SK-N-SH (cell line): ENCODE measurements around the gene RGS9. TPM values are rescaled to one million over a fixed set of nuclear protein-coding genes. Genes with fewer than 3 reads are reported as not detected.

ENCODE experiments used
- CTCF ChIA-PET: fragments of 300-600, 350-600 bp; formaldehyde crosslinking; extraction: SDS; loops from one replicate; lab custom pipeline; 2021; lab: Yijun Ruan, JAX
- POLR2A ChIA-PET: fragments of 350-600 bp; sonication (Branson Sonifier 250); formaldehyde crosslinking; extraction: SDS; loops from one replicate; lab custom pipeline; 2020; ENCODE audit warnings: antibody characterized with exemption, inconsistent platforms; lab: Yijun Ruan, JAX
- DNase-seq: peaks from one replicate; pipeline ENCODE4 v3.0.0; 2012
- H2AFZ ChIP-seq: fragments of 200-600 bp; sonication (generic); 2 replicates; pipeline ENCODE4 v1.8.1; 2016; ENCODE audit warnings: antibody characterized with exemption, mild to moderate bottlenecking, low read depth
- H3F3A ChIP-seq: fragments of 200-600 bp; sonication (generic); replicated peaks from 2 replicates; pipeline ENCODE3; 2016; ENCODE audit warnings: antibody characterized with exemption, mild to moderate bottlenecking; ENCODE audit not compliant: insufficient read depth
- H3K27ac ChIP-seq, 2 experiments: fragments of 200-500 bp in 1 of 2; fragments of 200-600 bp in 1 of 2; sonication (Bioruptor generic) in 1 of 2; sonication (generic), shearing (Covaris generic) in 1 of 2; 2 replicates each; pipeline versions ENCODE4 v1.5.1 to v1.6.1; 2014 to 2016; ENCODE audit warnings: low read depth in 2 of 2, inconsistent platforms in 1 of 2, low read length in 1 of 2, mild to moderate bottlenecking in 1 of 2, mixed read lengths in 1 of 2
- H3K27me3 ChIP-seq: fragments of 200-600 bp; sonication (generic), shearing (Covaris generic); 2 replicates; pipeline ENCODE4 v1.6.1; 2016; ENCODE audit warnings: mixed run types; ENCODE audit not compliant: insufficient read depth
- H3K36me3 ChIP-seq, 2 experiments: fragments of 200-500 bp in 1 of 2; fragments of 200-600 bp in 1 of 2; sonication (Bioruptor generic) in 1 of 2; sonication (generic) in 1 of 2; replicated peaks in 1 of 2; 2 replicates each; pipeline versions ENCODE3 to v1.5.1; 2014 to 2016; ENCODE audit warnings: low read length in 1 of 2, mild to moderate bottlenecking in 1 of 2; ENCODE audit not compliant: insufficient read depth in 2 of 2, control insufficient read depth in 1 of 2
- H3K4me1 ChIP-seq, 2 experiments: fragments of 200-500 bp in 1 of 2; fragments of 200-600 bp in 1 of 2; sonication (Bioruptor generic) in 1 of 2; sonication (generic), shearing (Covaris generic) in 1 of 2; 2 replicates each; pipeline versions ENCODE4 v1.5.1 to v1.6.1; 2014 to 2016; ENCODE audit warnings: low read depth in 1 of 2, low read length in 1 of 2, mixed run types in 1 of 2; ENCODE audit not compliant: insufficient read depth in 2 of 2, control insufficient read depth in 1 of 2
- H3K4me2 ChIP-seq: fragments of 200-600 bp; sonication (generic), shearing (Covaris generic); 2 replicates; pipeline ENCODE4 v1.6.1; 2017; ENCODE audit warnings: mixed run types
- H3K4me3 ChIP-seq, 2 experiments: fragments of 200-500 bp in 1 of 2; fragments of 200-600 bp in 1 of 2; sonication (Bioruptor generic) in 1 of 2; sonication (generic), shearing (Covaris generic) in 1 of 2; 2 replicates each; pipeline versions ENCODE4 v1.5.1 to v1.8.1; 2014 to 2016; ENCODE audit warnings: low read depth in 2 of 2, inconsistent platforms in 1 of 2, low read length in 1 of 2, mild to moderate bottlenecking in 1 of 2, mixed read lengths in 1 of 2, moderate library complexity in 1 of 2
- H3K79me2 ChIP-seq: fragments of 200-600 bp; sonication (generic); 2 replicates; pipeline ENCODE4 v1.8.1; 2017; ENCODE audit warnings: mild to moderate bottlenecking; ENCODE audit not compliant: insufficient read depth
- H3K9ac ChIP-seq: fragments of 200-600 bp; sonication (generic); 2 replicates; pipeline ENCODE4 v1.6.1; 2017; ENCODE audit warnings: mixed run types
- H3K9me2 ChIP-seq: fragments of 200-600 bp; sonication (generic); 2 replicates; pipeline ENCODE4 v1.6.1; 2017; ENCODE audit warnings: mixed run types
- H3K9me3 ChIP-seq: fragments of 200-600 bp; sonication (generic); 2 replicates; pipeline ENCODE4 v1.6.1; 2017; ENCODE audit warnings: mixed run types, mild to moderate bottlenecking, moderate library complexity
- H4K20me1 ChIP-seq: fragments of 200-600 bp; sonication (generic); 2 replicates; pipeline ENCODE4 v1.6.1; 2017; ENCODE audit warnings: mild to moderate bottlenecking, mixed run types; ENCODE audit not compliant: insufficient read depth
- GATA2 ChIP-seq: sonication (generic); formaldehyde crosslinking; IDR thresholded peaks from 2 replicates; pipeline ENCODE4 v1.5.0; 2020; ENCODE audit warnings: mild to moderate bottlenecking, missing genetic modification reagents
- JUND ChIP-seq: IDR thresholded peaks from 2 replicates; pipeline ENCODE4 v1.4.0; 2012
- MAX ChIP-seq: IDR thresholded peaks from 2 replicates; pipeline ENCODE4 v1.4.0; 2012; ENCODE audit warnings: low read depth
- MEF2A ChIP-seq: IDR thresholded peaks from 2 replicates; pipeline ENCODE4 v1.4.0; 2012; ENCODE audit warnings: low read depth, borderline replicate concordance
- NFIC ChIP-seq: IDR thresholded peaks from 2 replicates; pipeline ENCODE4 v1.4.0; 2012; ENCODE audit warnings: borderline replicate concordance
- NRF1 ChIP-seq: IDR thresholded peaks from 2 replicates; pipeline ENCODE4 v1.6.1; 2012; ENCODE audit warnings: low read depth, mild to moderate bottlenecking, low read length
- POLR2AphosphoS5 ChIP-seq: IDR thresholded peaks from 2 replicates; pipeline ENCODE4 v1.6.1; 2012; ENCODE audit warnings: low read depth, low read length
- USF1 ChIP-seq: IDR thresholded peaks from 2 replicates; pipeline ENCODE4 v1.4.0; 2012; ENCODE audit warnings: low read depth, borderline replicate concordance
- YY1 ChIP-seq: IDR thresholded peaks from 2 replicates; pipeline ENCODE4 v1.4.0; 2012; ENCODE audit warnings: low read depth, mild to moderate bottlenecking
- WGBS: methylation state at CpG from one replicate; pipeline ENCODE4 v1.1.6; 2017; ENCODE audit warnings: low lambda C conversion rate; 5-methylcytosine and 5-hydroxymethylcytosine counted together
- polyA plus RNA-seq, 3 experiments: library from polyadenylated mRNA; depleted of rRNA; stranded (reverse); fragments of >200 nt; gene quantifications; 2 replicates each; pipeline ENCODE4 v1.2.3, GENCODE V29; 2012
- TF ChIP-seq, protein P1 (sequence below): IDR thresholded peaks from 2 replicates; pipeline ENCODE4 v1.4.0; 2012; ENCODE audit warnings: low read depth, borderline replicate concordance
- TF ChIP-seq, protein P2 (sequence below): fragments of 200-600 bp; sonication (generic); IDR thresholded peaks from 2 replicates; pipeline ENCODE4 v1.6.1; 2017; ENCODE audit warnings: antibody characterized with exemption, mild to moderate bottlenecking, moderate library complexity

Gene RGS9
- polyA plus RNA-seq, 1 of the 3 experiments (the other 2 are of a cell fraction) = 1.4 TPM

GRCh38 chr17:65155622-65156021 lies 18.5 kb downstream of the RGS9 start (continued):
- TF ChIP-seq YY1 (no peak), NRF1 (no peak)
- TF ChIP-seq, all 33 proteins: peak for 0

DNA sequence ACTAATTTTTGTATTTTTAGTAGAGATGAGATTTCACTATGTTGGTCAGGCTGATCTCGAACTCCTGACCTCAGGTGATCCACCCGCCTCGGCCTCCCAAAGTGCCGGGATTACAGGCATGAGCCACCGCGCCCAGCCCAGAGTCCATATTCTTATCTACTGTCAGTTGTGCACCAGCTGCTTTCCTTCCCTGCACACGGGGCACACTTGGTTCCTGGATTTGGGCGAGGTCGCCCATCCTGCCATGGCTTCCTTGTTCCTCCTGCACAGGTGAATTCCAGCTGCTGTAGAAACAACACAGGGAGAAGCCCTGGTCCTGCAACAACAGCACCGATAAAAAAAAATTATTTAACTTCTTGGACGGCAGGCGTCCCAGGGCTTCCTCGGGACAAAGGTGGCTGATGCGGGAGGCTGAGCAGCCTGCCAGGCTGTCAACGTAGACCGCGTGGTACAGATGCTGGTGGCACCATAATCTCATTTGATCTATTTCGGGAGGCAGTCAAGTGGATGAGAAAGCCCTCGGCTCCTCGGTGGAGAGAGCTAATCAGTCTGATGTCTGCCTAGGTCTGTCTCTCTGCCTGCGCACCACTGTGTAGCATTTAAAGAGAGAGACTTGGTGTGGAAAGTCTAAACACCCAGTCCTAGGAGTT lies 19.1 kb downstream of the RGS9 start:
- ChIA-PET POLR2A (no interaction called here), CTCF (interaction anchor here (0.8 to 10.7 kb wide), 8 partner anchors 10 to 56 kb away, joined by 3 to 79 read pairs (median 4); partner anchors contain the start of gene RGS9)
- no peaks in the 10 kb centered on the region for H3K9me2 ChIP-seq
- WGBS = 91% methylated on average over 21 of the region's 21 CpGs
- TF ChIP-seq MEF2A = no peak
- TF ChIP-seq POLR2AphosphoS5 = no peak
- TF ChIP-seq, protein P1, sequence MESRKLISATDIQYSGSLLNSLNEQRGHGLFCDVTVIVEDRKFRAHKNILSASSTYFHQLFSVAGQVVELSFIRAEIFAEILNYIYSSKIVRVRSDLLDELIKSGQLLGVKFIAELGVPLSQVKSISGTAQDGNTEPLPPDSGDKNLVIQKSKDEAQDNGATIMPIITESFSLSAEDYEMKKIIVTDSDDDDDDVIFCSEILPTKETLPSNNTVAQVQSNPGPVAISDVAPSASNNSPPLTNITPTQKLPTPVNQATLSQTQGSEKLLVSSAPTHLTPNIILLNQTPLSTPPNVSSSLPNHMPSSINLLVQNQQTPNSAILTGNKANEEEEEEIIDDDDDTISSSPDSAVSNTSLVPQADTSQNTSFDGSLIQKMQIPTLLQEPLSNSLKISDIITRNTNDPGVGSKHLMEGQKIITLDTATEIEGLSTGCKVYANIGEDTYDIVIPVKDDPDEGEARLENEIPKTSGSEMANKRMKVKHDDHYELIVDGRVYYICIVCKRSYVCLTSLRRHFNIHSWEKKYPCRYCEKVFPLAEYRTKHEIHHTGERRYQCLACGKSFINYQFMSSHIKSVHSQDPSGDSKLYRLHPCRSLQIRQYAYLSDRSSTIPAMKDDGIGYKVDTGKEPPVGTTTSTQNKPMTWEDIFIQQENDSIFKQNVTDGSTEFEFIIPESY = no peak
- TF ChIP-seq, protein P2, sequence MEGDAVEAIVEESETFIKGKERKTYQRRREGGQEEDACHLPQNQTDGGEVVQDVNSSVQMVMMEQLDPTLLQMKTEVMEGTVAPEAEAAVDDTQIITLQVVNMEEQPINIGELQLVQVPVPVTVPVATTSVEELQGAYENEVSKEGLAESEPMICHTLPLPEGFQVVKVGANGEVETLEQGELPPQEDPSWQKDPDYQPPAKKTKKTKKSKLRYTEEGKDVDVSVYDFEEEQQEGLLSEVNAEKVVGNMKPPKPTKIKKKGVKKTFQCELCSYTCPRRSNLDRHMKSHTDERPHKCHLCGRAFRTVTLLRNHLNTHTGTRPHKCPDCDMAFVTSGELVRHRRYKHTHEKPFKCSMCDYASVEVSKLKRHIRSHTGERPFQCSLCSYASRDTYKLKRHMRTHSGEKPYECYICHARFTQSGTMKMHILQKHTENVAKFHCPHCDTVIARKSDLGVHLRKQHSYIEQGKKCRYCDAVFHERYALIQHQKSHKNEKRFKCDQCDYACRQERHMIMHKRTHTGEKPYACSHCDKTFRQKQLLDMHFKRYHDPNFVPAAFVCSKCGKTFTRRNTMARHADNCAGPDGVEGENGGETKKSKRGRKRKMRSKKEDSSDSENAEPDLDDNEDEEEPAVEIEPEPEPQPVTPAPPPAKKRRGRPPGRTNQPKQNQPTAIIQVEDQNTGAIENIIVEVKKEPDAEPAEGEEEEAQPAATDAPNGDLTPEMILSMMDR = no peak
- TF ChIP-seq NFIC = no peak
- TF ChIP-seq MAX = no peak
- TF ChIP-seq USF1 = no peak
- TF ChIP-seq JUND = no peak
- TF ChIP-seq GATA2 = no peak
- no peaks in the 10 kb centered on the region for H3K9me3 ChIP-seq
- H4K20me1 ChIP-seq = no peaks in the 10 kb centered on the region
- peaks cover 0 to 10% of the 10 kb centered on the region in 2 experiments; a peak in 1 of 4 replicates for H3K4me1 ChIP-seq
- no peaks in the 10 kb centered on the region for H3K36me3 ChIP-seq
- H3F3A ChIP-seq = no peaks in the 10 kb centered on the region
- DNase-seq = no peak
- no peak overlapping the region for H3K4me3 ChIP-seq
- no peak overlapping the region for H3K4me2 ChIP-seq
- no peak overlapping the region for H3K9ac ChIP-seq
- no peaks in the 10 kb centered on the region; the same call in 1 of the 2 replicates for H3K27me3 ChIP-seq
- no peaks in the 10 kb centered on the region for H3K79me2 ChIP-seq
- H2AFZ ChIP-seq = no peak overlapping the region
- H3K27ac ChIP-seq = no peak overlapping the region
